H1 (cell line): ENCODE measurements around the gene POLD4. TPM values are rescaled to one million over a fixed set of nuclear protein-coding genes. Genes with fewer than 3 reads are reported as not detected.

ENCODE experiments used
- ASH2L ChIP-seq: fragments of 200-600, 300-600 bp; sonication (generic); IDR thresholded peaks from one replicate; pipeline ENCODE4 v1.7.1; 2017; ENCODE audit warnings: low read length
- ATF2 ChIP-seq: IDR thresholded peaks from 2 replicates; pipeline ENCODE4 v1.6.1; 2012; ENCODE audit warnings: low read length, inconsistent platforms
- ATF3 ChIP-seq: IDR thresholded peaks from 2 replicates; pipeline ENCODE4 v1.6.1; 2011; ENCODE audit warnings: low read depth, mild to moderate bottlenecking, low read length; ENCODE audit not compliant: insufficient read depth
- BCL11A ChIP-seq, 2 experiments: IDR thresholded peaks; one replicate each; pipeline ENCODE4 v1.6.1; 2011; ENCODE audit warnings: low read depth in 2 of 2, low read length in 2 of 2, mild to moderate bottlenecking in 2 of 2
- CBX5 ChIP-seq: fragments of 300-800, 300-1000 bp; sonication (generic); IDR thresholded peaks from 2 replicates; pipeline ENCODE4 v1.7.1; 2016; ENCODE audit warnings: antibody characterized with exemption, low read length, low read depth
- CBX8 ChIP-seq: fragments of 300-800, 300-1000 bp; sonication (generic); IDR thresholded peaks from 2 replicates; pipeline ENCODE4 v1.7.1; 2016; ENCODE audit warnings: low read depth, low read length, borderline replicate concordance
- E2F6 ChIP-seq: IDR thresholded peaks from 2 replicates; pipeline ENCODE4 v1.6.1; 2012; ENCODE audit warnings: inconsistent platforms
- EGR1 ChIP-seq: IDR thresholded peaks from 2 replicates; pipeline ENCODE4 v1.6.1; 2011; ENCODE audit warnings: low read depth, low read length, borderline replicate concordance
- EP300 ChIP-seq, 2 experiments: IDR thresholded peaks; 1 replicate in 1 of 2; 2 replicates in 1 of 2; pipeline ENCODE4 v1.6.1; 2011 to 2012; ENCODE audit warnings: low read depth in 2 of 2, low read length in 2 of 2, mild to moderate bottlenecking in 2 of 2, borderline replicate concordance in 1 of 2, inconsistent platforms in 1 of 2, moderate library complexity in 1 of 2
- EZH2 ChIP-seq: fragments of 200-600 bp; sonication (generic); IDR thresholded peaks from 2 replicates; pipeline ENCODE4 v1.7.1; 2012; ENCODE audit warnings: low read depth, mild to moderate bottlenecking, moderate library complexity, low read length, inconsistent platforms; ENCODE audit not compliant: severe bottlenecking
- GABPA ChIP-seq: IDR thresholded peaks from 2 replicates; pipeline ENCODE4 v1.6.1; 2011; ENCODE audit warnings: mild to moderate bottlenecking, low read length, moderate library complexity, borderline replicate concordance; ENCODE audit not compliant: insufficient read depth
- NRF1 ChIP-seq: IDR thresholded peaks from 2 replicates; pipeline ENCODE4 v1.6.1; 2011; ENCODE audit warnings: mild to moderate bottlenecking, low read depth, low read length, improper control_type of control experiment
- POU5F1 ChIP-seq: IDR thresholded peaks from 2 replicates; pipeline ENCODE4 v1.6.1; 2011; ENCODE audit warnings: low read depth, mild to moderate bottlenecking, low read length, moderate library complexity
- SAP30 ChIP-seq: fragments of 300-600 bp; sonication (generic); IDR thresholded peaks from 2 replicates; pipeline ENCODE4 v1.7.1; 2012; ENCODE audit warnings: low read length, moderate library complexity, mild to moderate bottlenecking, inconsistent platforms; ENCODE audit not compliant: insufficient read depth, insufficient replicate concordance
- SIN3A ChIP-seq, 2 experiments: IDR thresholded peaks in 1 of 2; conservative IDR thresholded peaks in 1 of 2; 2 replicates each; pipeline ENCODE4 v1.6.1; 2011 to 2012; ENCODE audit warnings: low read length in 2 of 2, improper control_type of control experiment in 1 of 2, low read depth in 1 of 2, mild to moderate bottlenecking in 1 of 2
- SP2 ChIP-seq: IDR thresholded peaks from 2 replicates; pipeline ENCODE4 v1.6.1; 2012; ENCODE audit warnings: mild to moderate bottlenecking, low read length, inconsistent platforms
- SP4 ChIP-seq: IDR thresholded peaks from 2 replicates; pipeline ENCODE4 v1.6.1; 2012; ENCODE audit warnings: low read length, inconsistent platforms
- TAF7 ChIP-seq: optimal IDR thresholded peaks from 2 replicates; pipeline ENCODE3; 2011; ENCODE audit warnings: low read depth, mild to moderate bottlenecking, inconsistent platforms, low read length, moderate library complexity, borderline replicate concordance
- TEAD4 ChIP-seq: IDR thresholded peaks from 2 replicates; pipeline ENCODE4 v1.6.1; 2012; ENCODE audit warnings: low read depth, low read length, inconsistent platforms, mixed read lengths
- USF2 ChIP-seq: IDR thresholded peaks from 2 replicates; pipeline ENCODE4 v1.6.1; 2011; ENCODE audit warnings: low read length, improper control_type of control experiment
- polyA plus RNA-seq, 7 experiments: library from polyadenylated mRNA; depleted of rRNA in 3 of 7; stranded (reverse) in 5 of 7; unstranded in 2 of 7; fragments of >200 nt in 5 of 7; fragments of 200-250 nt in 2 of 7; gene quantifications; 1 replicate in 5 of 7; 2 replicates in 1 of 7; 4 replicates in 1 of 7; pipeline versions ENCODE4 v1.2.1 to v1.2.3, GENCODE V29; 2011 to 2013; ENCODE audit warnings: missing spikeins in 2 of 7, mixed read lengths in 2 of 7
- total RNA-seq: library from RNA; stranded (reverse); fragmentation: NEBNext Ultra II Directional; extraction: Animal tissue kit (Norgen Biotek cat#: 25700); gene quantifications from 2 replicates; pipeline ENCODE4 v1.2.1, GENCODE V29; 2021

Gene POLD4
- total and polyA plus RNA-seq, 2 of the 8 experiments (the other 6 are each of a cell fraction or from before 2014, with no cell fraction given): 21.2 to 46.7 TPM

- TF ChIP-seq ATF3 (no peak), SIN3A (conservative IDR thresholded peaks at IDR 0.05 in 1 of 2, IDR thresholded peaks at IDR 0.05 in 1 of 2; ENCODE audit: low read depth in 1 of 2, low read length in 2 of 2) (no peak), GABPA (no peak), E2F6 (no peak; the same call in 1 of the 2 replicates), CBX8 (no peak), TEAD4 (no peak), EP300 (IDR thresholded peaks at IDR 0.05; ENCODE audit: borderline replicate concordance in 1 of 2, low read depth in 2 of 2, low read length in 2 of 2) (no peak), TAF7 (peak; percentile 4), ATF2 (no peak), EZH2 (no peak), ASH2L (no peak), CBX5 (no peak), USF2 (no peak), EGR1 (no peak), SP2 (no peak), SP4 (no peak), NRF1 (no peak), POU5F1 (no peak), SAP30 (no peak), BCL11A (IDR thresholded peaks at IDR 0.05; ENCODE audit: low read depth in 2 of 2, low read length in 2 of 2) (no peak)
Measured at GRCh38 chr11:67372993-67373647, 19.8 kb upstream of the POLD4 start, which contains the start of gene CLCF1 (continued).
